ENCODE results near the gene MMP15.
"Not testable (repeated sequence)": the region's sequence is repeated elsewhere in the genome, so short reads cannot be mapped to it uniquely, and the experiment has no call there.

MMP15 gene

GRCh38 chr16:58085171-58085570 lies 59.6 kb downstream of the MMP15 start:
- Histone ChIP-seq H3K27me3 (ENCODE audit: control insufficient read depth, insufficient read depth, low read length) (no peaks in the 10 kb centered on the region), H3K4me1 (ENCODE audit: control insufficient read depth, insufficient read depth, low read length) (no peaks in the 10 kb centered on the region), H3K9ac (ENCODE audit: low read length) (no peak overlapping the region), H3K36me3 (ENCODE audit: control insufficient read depth, insufficient read depth, low read length) (no peaks in the 10 kb centered on the region), H3K27ac (ENCODE audit: low read depth, low read length) (no peak overlapping the region), H3K4me3 (ENCODE audit: low read length) (no peak overlapping the region)

GRCh38 chr16:58085584-58086251 lies 60.2 kb downstream of the MMP15 start:
- Histone ChIP-seq H3K9ac (ENCODE audit: low read length) (no peak overlapping the region), H3K4me3 (ENCODE audit: low read length) (no peak overlapping the region), H3K4me1 (ENCODE audit: control insufficient read depth, insufficient read depth, low read length) (no peaks in the 10 kb centered on the region), H3K27me3 (ENCODE audit: control insufficient read depth, insufficient read depth, low read length) (no peaks in the 10 kb centered on the region), H3K27ac (ENCODE audit: low read depth, low read length) (no peak overlapping the region), H3K36me3 (ENCODE audit: control insufficient read depth, insufficient read depth, low read length) (no peaks in the 10 kb centered on the region)

DNA sequence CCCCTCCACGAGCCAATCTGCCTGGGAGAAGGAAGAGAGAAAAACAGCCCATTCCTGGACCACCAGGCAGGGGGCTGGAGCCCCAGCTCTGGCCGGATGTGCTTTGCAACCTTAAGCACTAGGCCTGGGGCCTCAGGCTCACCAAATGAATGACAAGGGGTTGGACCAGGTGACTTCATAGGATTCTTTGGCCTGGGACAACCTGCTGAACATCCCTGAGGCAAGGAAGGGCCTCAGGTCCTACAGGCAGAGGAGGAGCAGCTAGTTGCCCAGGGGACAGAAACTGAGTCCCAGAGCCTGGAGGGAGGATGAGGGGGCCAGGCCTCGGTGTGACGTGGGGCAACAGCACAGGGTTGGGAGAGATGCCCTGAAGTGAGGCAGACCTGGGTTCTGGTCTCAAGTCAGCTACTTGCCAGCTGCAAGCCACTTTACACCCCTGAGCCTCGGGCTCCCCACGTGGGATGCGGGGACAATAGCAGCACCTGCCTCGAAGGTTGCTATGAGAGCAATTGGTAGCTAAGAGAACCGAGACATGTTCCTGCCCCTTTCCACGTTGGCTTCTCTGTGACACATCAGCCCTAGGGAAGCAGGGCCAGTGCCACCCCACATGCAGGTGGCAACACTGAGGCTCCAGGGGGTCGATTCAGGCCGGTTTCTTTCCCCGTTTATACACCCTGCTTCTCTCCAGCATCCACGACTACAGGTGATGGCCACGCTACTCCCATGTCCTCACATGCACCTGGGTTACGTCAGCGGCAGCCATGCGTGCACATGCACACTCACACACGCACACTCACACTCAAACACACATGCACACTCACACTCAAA lies 61.0 kb downstream of the MMP15 start:
- Histone ChIP-seq H3K9ac (ENCODE audit: low read length) (no peak overlapping the region), H3K4me1 (ENCODE audit: control insufficient read depth, insufficient read depth, low read length) (no peaks in the 10 kb centered on the region), H3K4me3 (ENCODE audit: low read length) (no peak overlapping the region), H3K27me3 (ENCODE audit: control insufficient read depth, insufficient read depth, low read length) (no peaks in the 10 kb centered on the region), H3K36me3 (ENCODE audit: control insufficient read depth, insufficient read depth, low read length) (no peaks in the 10 kb centered on the region), H3K27ac (ENCODE audit: low read depth, low read length) (no peak overlapping the region)

- Histone ChIP-seq H3K27ac (ENCODE audit: low read depth, low read length) (no peak overlapping the region), H3K9ac (ENCODE audit: low read length) (no peak overlapping the region), H3K4me1 (ENCODE audit: control insufficient read depth, insufficient read depth, low read length) (no peaks in the 10 kb centered on the region), H3K36me3 (ENCODE audit: control insufficient read depth, insufficient read depth, low read length) (no peaks in the 10 kb centered on the region), H3K4me3 (ENCODE audit: low read length) (no peak overlapping the region), H3K27me3 (ENCODE audit: control insufficient read depth, insufficient read depth, low read length) (no peaks in the 10 kb centered on the region)
Observed at GRCh38 chr16:58087209-58087913, 61.8 kb downstream of the MMP15 start.

DNA sequence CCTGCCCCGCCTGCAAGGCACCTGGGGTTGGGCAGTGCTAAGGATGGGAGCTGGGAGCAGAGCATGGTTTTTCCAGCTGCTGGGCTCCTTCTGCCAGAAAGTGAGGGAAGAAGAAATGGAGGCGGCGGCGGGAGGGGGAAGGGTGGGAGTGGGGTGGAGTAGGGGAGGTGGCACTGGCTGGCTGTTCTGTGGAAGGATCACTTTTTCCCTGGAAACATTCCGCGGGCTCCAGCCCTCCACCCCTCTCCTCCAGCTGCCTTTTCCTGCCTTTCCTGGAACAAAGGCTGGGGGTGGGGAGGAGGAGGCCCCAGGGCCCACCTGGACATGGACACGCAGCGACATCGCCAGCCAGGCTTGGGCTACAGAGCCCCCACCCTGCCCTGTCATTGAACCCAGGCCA lies 62.5 kb downstream of the MMP15 start:
- no peaks in the 10 kb centered on the region for H3K36me3 ChIP-seq (ENCODE audit: control insufficient read depth, insufficient read depth, low read length)
- no peak overlapping the region for H3K27ac ChIP-seq (ENCODE audit: low read depth, low read length)
- H3K27me3 ChIP-seq (ENCODE audit: control insufficient read depth, insufficient read depth, low read length): no peaks in the 10 kb centered on the region
- H3K9ac ChIP-seq (ENCODE audit: low read length): no peak overlapping the region
- H3K4me3 ChIP-seq (ENCODE audit: low read length): no peak overlapping the region
- H3K4me1 ChIP-seq (ENCODE audit: control insufficient read depth, insufficient read depth, low read length): no peaks in the 10 kb centered on the region

DNA sequence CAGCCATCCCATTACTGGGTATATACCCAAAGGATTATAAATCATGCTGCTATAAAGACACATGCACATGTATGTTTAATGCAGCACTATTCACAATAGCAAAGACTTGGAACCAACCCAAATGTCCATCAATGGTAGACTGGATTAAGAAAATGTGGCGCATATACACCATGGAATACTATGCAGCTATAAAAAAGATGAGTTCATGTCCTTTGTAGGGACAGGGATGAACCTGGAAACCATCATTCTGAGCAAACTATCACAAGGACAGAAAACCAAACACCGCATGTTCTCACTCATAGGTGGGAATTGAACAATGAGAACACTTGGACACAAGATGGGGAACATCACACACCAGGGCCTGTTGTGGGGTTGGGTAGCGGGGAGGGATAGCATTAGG lies 64.8 kb downstream of the MMP15 start:
- H3K9ac ChIP-seq (ENCODE audit: low read length); H3K27ac ChIP-seq (ENCODE audit: low read depth, low read length); H3K27me3 ChIP-seq (ENCODE audit: control insufficient read depth, insufficient read depth, low read length); H3K4me1 ChIP-seq (ENCODE audit: control insufficient read depth, insufficient read depth, low read length); H3K4me3 ChIP-seq (ENCODE audit: low read length); H3K36me3 ChIP-seq (ENCODE audit: control insufficient read depth, insufficient read depth, low read length): not testable (repeated sequence)

- Histone ChIP-seq H3K9ac (ENCODE audit: low read length) (no peak overlapping the region), H3K4me1 (ENCODE audit: control insufficient read depth, insufficient read depth, low read length) (no peaks in the 10 kb centered on the region), H3K4me3 (ENCODE audit: low read length) (no peak overlapping the region), H3K27me3 (ENCODE audit: control insufficient read depth, insufficient read depth, low read length) (peaks cover 3% of the 10 kb centered on the region), H3K36me3 (ENCODE audit: control insufficient read depth, insufficient read depth, low read length) (no peaks in the 10 kb centered on the region), H3K27ac (ENCODE audit: low read depth, low read length) (no peak overlapping the region)
Observed at GRCh38 chr16:58094026-58094425, 68.5 kb downstream of the MMP15 start.

GRCh38 chr16:58094791-58095574 lies 69.4 kb downstream of the MMP15 start:
- H3K4me3 ChIP-seq (ENCODE audit: low read length): no peak overlapping the region
- H3K9ac ChIP-seq (ENCODE audit: low read length): no peak overlapping the region
- peaks cover 3% of the 10 kb centered on the region for H3K27me3 ChIP-seq (ENCODE audit: control insufficient read depth, insufficient read depth, low read length)
- H3K27ac ChIP-seq (ENCODE audit: low read depth, low read length): no peak overlapping the region
- H3K4me1 ChIP-seq (ENCODE audit: control insufficient read depth, insufficient read depth, low read length): no peaks in the 10 kb centered on the region
- H3K36me3 ChIP-seq (ENCODE audit: control insufficient read depth, insufficient read depth, low read length): no peaks in the 10 kb centered on the region

GRCh38 chr16:58095575-58095960 lies 70.0 kb downstream of the MMP15 start:
- not testable (repeated sequence) for H3K27me3 ChIP-seq (ENCODE audit: control insufficient read depth, insufficient read depth, low read length); H3K27ac ChIP-seq (ENCODE audit: low read depth, low read length); H3K36me3 ChIP-seq (ENCODE audit: control insufficient read depth, insufficient read depth, low read length); H3K4me1 ChIP-seq (ENCODE audit: control insufficient read depth, insufficient read depth, low read length); H3K4me3 ChIP-seq (ENCODE audit: low read length); H3K9ac ChIP-seq (ENCODE audit: low read length)

DNA sequence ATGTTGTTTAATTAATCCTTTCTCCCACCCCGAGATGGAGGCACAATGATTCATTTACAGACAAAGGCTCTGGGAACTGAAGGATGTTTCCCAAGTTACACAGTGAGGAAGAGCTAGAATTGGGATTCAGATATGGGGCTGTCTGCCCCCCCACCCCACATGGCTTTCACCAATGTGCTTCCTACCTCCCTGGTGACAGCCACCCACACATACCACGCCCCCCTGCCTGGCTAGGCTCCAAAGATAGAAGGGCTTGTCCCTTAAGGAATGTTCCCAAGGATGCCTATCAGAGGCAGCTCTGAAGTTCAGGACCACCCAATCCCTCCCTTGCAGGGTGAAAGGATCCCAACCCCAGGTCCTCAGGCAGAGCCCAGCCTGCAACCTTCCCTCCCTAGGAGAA lies 70.7 kb downstream of the MMP15 start:
- H3K27ac ChIP-seq (ENCODE audit: low read depth, low read length): no peak overlapping the region
- H3K4me1 ChIP-seq (ENCODE audit: control insufficient read depth, insufficient read depth, low read length): no peaks in the 10 kb centered on the region
- H3K27me3 ChIP-seq (ENCODE audit: control insufficient read depth, insufficient read depth, low read length): peaks cover 3% of the 10 kb centered on the region
- H3K36me3 ChIP-seq (ENCODE audit: control insufficient read depth, insufficient read depth, low read length): no peaks in the 10 kb centered on the region
- H3K9ac ChIP-seq (ENCODE audit: low read length): no peak overlapping the region
- H3K4me3 ChIP-seq (ENCODE audit: low read length): no peak overlapping the region
